GM19468 (cell line): ENCODE results near the gene USP3.

Experiments used
- ATAC-seq: cut with Tn5 transposase; IDR thresholded peaks from one replicate; pipeline ENCODE4 v1.9.1; 2021; ENCODE audit warnings: mild to moderate bottlenecking, moderate library complexity, moderate number of reproducible peaks; ENCODE audit not compliant: unreplicated experiment; ENCODE audit errors: extremely low read depth

The USP3 gene

GRCh38 chr15:63535689-63536088 is 31.3 kb downstream of the USP3 start:
- ATAC-seq, result no peak

DNA sequence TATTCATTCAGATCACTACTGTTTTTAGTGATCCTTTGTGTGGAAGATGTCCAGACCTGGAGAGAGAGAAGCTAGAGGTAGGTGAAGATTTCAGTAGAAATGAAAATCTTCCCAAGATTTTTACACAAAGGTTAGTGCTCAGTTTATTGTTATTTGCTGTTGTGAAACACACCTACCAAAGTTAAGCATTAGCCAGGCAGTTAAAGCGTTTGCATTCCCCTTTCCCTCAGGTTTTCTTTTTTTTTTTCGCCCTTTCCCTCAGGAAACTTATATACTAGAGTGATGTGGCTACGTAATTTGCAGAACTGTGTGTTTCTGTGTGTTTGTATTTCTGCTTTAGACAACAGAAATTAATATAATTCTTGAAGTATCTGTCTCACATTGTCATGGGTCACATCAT is 34.5 kb downstream of the USP3 start:
- no peak for ATAC-seq

DNA sequence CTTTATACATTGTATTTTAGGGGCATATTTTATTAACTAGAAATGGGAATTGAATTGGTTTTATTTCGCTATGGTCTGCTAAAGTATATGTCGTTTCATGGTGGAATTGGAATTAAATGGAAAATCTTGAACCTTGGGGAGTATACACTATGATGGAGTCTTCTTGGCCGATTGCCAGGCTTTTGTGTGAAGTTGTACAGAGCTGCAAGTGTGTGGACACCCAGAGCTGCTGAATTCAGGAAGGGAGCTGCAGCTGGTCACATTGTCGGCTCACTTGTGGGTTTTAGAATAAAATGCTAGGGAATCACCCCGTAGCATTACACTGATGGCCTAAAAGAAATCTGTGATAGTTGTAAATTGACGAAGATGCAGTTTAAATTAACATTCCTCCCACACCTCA is 35.1 kb downstream of the USP3 start:
- ATAC-seq, result no peak

DNA sequence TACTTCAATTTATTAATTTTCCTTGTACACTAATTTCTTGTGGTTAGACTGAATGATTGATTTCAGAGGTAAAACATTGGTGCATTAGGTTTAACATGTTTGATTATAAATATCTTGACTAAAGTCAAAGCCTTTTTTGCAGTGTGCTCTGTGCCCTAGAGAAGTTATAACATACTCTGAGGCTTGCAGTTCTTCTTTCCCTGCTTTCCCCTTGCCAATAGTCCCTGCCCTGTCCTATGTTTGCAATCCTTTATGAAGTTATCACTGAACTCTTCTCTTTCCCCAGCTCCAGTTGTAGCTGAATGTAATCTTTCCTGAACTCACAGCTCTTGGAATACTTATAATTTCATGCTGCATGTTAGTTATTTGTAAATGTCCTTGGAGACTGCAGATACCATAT is 35.6 kb downstream of the USP3 start:
- no peak for ATAC-seq

DNA sequence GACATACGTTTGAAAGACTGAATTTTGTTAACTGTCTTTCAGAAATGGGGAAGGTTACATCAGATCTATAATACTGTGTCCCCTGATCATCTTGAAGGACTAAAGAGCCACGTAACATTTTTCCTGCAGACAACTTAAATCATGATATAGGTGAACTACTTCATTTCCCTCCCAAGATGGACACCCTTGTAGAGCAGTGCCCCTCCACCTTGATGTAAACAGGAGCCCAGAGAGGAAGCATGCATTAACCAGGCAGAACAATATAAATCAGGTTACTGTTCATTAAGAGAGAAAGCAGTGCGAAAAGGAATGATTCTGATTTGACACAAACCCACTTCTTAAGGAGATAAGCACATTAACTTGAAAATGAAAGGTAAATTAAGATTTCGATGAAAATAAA is 36.1 kb downstream of the USP3 start:
- no peak for ATAC-seq

DNA sequence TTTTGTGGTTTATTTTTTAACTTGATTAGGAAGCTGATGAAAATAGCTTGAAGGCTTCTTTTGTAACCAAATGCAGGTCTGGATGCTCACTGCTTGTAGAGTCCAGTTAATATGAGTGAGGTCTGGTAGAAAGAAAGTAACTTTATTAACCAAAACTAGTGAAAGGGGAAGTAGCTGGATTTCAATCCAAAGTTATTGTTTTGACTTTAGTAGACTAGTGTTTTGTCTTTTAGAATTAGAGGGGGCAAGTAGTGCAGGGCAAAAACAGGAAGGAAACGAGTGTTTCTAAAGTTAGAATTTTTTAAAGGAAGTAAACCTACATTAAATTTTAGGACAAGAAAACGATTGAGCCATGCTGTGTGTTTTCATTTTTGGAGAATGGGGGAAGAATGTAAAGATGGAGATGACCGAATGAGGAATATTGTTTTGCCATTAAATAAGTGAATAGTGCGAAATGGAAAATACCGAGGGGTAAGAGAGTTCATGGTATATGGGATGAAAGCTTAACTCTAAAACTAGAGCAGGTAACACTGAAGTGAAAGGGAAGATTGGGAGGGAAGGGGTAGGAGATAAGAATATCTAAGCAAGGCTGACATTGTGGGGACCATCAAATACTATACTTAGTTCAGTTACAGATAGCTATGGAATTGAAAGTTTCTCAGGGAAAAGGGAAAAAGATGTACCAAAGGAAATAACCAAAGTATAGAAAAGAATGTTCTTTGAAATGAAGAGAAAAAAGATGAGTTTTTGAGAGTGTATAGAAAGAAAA is 40.0 kb downstream of the USP3 start:
- ATAC-seq, result no peak

GRCh38 chr15:63545520-63545919 is 41.1 kb downstream of the USP3 start:
- no peak for ATAC-seq

DNA sequence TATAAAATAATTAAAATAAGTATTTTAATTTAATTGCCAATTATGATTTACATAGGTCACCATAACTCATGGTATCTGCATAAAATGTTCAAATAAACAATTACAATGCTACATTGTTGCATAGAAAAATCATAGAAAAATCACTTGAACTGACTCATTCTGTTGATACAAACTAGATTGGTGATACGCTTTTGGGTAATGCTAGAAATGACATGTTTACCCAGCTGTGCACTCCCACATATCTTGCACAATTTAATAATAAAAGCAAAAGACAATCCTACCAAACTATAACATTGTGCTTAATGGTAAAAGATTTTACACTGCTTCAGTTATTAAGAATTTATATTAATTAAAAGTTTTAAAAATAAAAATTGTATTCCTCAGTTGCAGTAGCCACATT is 47.0 kb downstream of the USP3 start:
- no peak for ATAC-seq

- no peak for ATAC-seq
These were observed 49.0 kb downstream of the USP3 start for GRCh38 chr15:63553388-63553791.

GRCh38 chr15:63554337-63554927 is 50.0 kb downstream of the USP3 start:
- ATAC-seq, result no peak

GRCh38 chr15:63555507-63555906 is 51.1 kb downstream of the USP3 start:
- ATAC-seq, result no peak

DNA sequence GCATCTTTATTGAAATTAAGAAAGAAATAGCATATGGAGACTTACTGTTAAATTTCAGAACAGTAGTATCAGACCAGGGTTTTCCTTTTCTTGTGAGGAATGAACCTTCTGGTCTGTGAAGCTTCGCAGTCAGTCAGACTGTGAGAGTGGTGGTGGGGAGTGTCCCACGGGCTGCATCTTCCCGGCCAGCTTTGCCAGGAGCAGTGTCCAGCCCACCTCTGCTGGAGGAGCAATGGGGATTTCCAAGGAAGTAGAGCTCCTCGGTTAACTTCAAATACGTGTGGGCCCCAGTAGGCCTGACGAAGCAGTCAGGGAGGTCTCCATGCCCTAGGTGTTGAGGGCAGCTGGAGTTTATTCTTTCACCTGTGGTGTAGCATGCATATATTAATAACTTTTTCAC is 51.9 kb downstream of the USP3 start:
- no peak for ATAC-seq

DNA sequence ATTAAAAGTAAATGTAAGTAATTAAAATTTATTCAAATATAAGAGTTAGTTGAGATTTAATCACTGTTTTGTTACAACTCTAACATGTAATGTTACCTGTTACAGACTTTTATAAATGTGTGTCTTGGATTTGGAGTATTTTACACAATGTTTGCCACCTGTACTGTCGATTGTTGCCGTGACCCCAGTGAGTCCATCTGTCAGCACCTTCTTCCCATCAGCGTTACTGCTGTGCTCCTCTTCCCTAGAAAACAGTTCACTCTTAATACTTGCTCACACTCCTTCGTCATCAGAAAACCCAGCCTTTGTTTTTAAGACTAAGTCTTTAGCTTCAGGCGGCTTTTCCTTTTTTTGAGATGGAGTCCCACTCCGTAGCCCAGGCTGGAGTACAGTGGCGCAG is 52.3 kb downstream of the USP3 start:
- ATAC-seq, result no peak

- no peak for ATAC-seq
These were observed 55.4 kb downstream of the USP3 start for GRCh38 chr15:63559753-63560152.

DNA sequence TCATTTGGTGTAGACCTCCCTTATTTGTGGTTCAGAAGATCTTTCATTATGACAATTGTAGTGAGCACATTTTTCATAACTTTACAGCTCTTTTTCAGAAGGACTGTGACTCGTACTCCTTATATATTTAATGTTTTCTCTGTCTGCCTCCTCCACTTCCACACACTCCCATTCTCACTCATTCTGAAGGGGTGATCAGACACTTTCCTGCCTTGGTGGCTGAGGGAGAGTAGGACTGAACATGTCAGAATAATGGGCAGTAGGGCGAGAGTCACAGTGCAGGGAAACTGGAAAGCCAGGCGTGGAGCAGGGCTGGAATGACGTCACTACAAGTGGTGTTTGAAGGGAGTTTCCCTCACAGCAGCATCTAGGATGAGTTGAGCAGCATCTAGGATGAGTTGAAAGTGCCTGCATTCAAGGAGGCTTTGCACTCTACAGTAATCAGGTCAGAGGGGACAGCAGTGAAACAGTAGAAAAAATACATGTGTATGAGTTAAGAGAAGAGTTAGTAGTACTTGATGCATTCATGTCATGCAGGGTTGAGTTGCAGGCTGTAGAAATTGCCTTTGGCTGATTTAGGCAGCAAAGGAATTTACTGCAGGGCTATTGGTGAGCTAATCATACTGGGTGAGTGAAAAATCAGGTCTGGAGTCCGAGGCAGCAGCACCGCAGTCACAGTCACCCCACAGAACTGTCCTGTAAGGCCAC is 56.5 kb downstream of the USP3 start:
- no peak for ATAC-seq

DNA sequence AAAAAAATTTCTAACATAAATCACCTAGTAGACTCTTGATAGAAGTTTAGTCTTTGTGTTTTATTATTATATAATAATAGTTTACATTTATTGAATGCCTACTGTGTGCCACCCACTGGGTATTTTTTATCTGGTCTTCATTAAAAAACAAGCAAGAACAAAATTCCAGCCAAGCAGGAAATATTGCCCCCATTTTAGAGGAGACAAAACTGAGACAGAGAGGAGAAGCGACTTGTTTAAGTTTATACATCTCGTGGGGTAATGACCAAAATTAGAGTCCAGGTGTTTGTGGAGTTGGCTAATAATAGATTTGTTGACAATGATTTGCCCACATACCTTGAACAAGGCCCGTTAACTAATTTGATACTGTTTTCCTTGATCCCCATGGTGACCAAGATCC is 59.7 kb downstream of the USP3 start:
- no peak for ATAC-seq

DNA sequence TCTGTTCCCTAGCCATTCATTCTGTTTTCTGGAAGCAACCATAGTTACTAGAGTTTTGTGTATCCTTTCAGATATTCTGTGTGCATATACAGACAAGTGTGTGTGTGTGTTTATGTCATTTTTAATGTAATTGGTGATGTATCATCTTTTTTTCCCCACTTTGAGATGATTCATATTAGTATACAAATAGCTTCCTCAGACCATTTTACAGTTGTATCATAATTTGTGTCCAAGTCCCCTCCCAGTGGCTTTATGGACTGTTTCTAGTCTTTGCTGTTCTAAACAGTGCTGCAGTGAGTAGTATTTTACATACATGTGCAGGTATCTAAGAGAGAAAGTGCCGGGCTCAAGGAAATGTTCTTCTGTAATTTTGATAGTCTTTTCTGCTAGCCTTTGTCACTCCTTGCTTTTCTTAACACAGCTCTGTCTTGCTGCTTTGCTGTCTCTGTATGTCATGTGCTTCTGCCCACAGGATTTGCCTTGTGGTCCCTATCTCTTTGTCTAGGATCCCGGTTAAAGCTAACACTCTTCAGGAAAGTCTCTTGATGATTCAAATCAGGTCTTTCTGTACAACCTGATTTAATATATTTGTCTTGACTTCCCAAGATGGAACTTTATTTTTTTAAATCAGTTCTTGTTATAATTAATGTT is 61.3 kb downstream of the USP3 start:
- ATAC-seq, result no peak

- ATAC-seq, result no peak
These were observed 68.5 kb downstream of the USP3 start for GRCh38 chr15:63572749-63573464.

DNA sequence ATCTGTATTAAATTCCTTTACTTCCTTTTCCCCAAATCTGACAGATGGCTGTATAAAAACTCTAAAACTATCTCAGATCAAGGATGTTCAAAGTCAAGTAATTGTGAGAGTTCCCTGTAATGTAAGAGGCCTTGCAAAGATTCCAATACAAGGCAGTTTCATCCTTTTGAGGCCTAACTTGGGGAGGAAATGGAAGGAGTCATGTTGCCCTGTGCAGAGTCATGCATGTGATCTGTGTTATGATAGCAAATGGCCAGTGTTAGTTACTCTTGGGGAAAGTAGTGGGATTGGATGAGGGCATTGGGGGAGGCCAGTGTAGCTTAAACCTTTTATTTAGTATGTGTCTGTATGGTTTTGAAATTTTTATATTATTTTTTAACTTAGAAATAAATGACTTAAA is 69.1 kb downstream of the USP3 start:
- ATAC-seq, result no peak

- no peak for ATAC-seq
These were observed 70.9 kb downstream of the USP3 start for GRCh38 chr15:63575312-63575711.
